Activated CD8-positive, alpha-beta memory T cell treated with anti-CD3 and anti-CD28 coated beads, Interleukin-2, amount 10 ng/mL, durations not matched to agents 7 days and 5 days (primary cell): ENCODE results near the gene GPX2. TPM values are rescaled to one million over a fixed set of nuclear protein-coding genes. Genes with fewer than 3 reads are reported as not detected.
"Not testable (repeated sequence)": the region's sequence is repeated elsewhere in the genome, so short reads cannot be mapped to it uniquely, and the experiment has no call there.

Experiments used
- ATAC-seq: fragments of 150-1000 bp; cut with Tn5 transposase; one replicate; pipeline ENCODE4 v1.10.0; 2021; ENCODE audit warnings: moderate library complexity
- CTCF ChIA-PET: fragments of 350-600 bp; sonication (Branson Sonifier 250); formaldehyde crosslinking; loops from one replicate; lab custom pipeline; 2021; ENCODE audit warnings: antibody characterized with exemption; lab: Charles Lee
- DNase-seq: peaks from one replicate; pipeline ENCODE4 v3.0.0-alpha.2; 2020
- H3K27ac Mint-ChIP-seq: one replicate; pipeline ENCODE4 v1.8.0; 2021; ENCODE audit warnings: mild to moderate bottlenecking, mixed read lengths
- H3K27me3 Mint-ChIP-seq: one replicate; pipeline ENCODE4 v1.8.0; 2021; ENCODE audit warnings: mixed read lengths
- H3K36me3 Mint-ChIP-seq: one replicate; pipeline ENCODE4 v1.8.0; 2021; ENCODE audit warnings: mild to moderate bottlenecking, mixed read lengths
- H3K4me1 Mint-ChIP-seq: one replicate; pipeline ENCODE4 v1.8.0; 2021; ENCODE audit warnings: mixed read lengths
- H3K4me3 Mint-ChIP-seq: one replicate; pipeline ENCODE4 v1.8.0; 2021; ENCODE audit warnings: mild to moderate bottlenecking, moderate library complexity, mixed read lengths
- H3K9me3 Mint-ChIP-seq: one replicate; pipeline ENCODE4 v1.8.0; 2022; ENCODE audit warnings: low read depth, mixed read lengths
- total RNA-seq, 2 experiments: library from RNA; stranded (reverse); gene quantifications; one replicate each; pipeline ENCODE4 v1.2.3, GENCODE V29; 2021

GPX2 gene
- total RNA-seq, 2 experiments from 2014 or later, result not detected

DNA sequence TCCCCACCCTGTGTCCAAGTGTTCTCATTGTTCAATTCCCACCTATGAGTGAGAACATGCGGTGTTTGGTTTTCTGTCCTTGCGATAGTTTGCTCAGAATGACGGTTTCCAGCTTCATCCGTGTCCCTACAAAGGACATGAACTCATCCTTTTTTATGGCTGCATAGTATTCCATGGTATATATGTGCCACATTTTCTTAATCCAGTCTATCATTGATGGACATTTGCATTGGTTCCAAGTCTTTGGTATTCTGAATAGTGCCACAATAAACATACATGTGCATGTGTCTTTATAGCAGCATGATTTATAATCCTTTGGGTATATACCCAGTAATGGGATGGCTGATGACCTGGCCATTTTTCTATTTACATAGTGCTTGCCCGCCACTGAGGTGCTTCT lies 29.1 kb downstream of the GPX2 start:
- Mint-ChIP-seq H3K4me1 (peaks cover 41% of the 10 kb centered on the region), H3K27me3 (peaks cover 24% of the 10 kb centered on the region), H3K4me3 (peak overlapping the region; percentile 78), H3K36me3 (peaks cover 19% of the 10 kb centered on the region)
- not testable (repeated sequence) for ATAC-seq, H3K9me3 Mint-ChIP-seq, DNase-seq, H3K27ac Mint-ChIP-seq
- CTCF ChIA-PET, result interaction anchor here (2.2 kb wide), 1 partner anchor 73 kb away, joined by 11 read pairs; the partner anchor contains the start of gene FNTB

DNA sequence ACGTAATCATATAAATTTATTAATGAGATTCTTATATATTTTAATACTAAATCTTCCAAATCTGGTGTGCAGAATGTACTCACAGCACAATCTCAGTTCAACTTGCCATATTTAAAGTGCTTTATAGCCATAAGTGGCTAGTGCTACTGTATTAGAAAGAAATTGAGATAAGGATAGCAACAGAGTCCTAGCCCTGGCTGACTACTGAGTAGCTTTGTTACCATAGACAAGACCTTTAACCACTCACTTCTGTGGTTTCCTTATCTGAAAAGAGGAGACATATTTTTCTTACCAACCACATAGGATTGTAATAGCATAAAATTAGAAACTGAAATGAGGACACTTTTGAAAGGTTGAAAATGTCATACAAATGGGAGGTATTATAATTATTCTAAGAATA lies 30.3 kb downstream of the GPX2 start:
- peaks cover 32% of the 10 kb centered on the region for H3K4me1 Mint-ChIP-seq
- H3K4me3 Mint-ChIP-seq, result no peak overlapping the region
- CTCF ChIA-PET, result interaction anchor here (2.5 kb wide), 1 partner anchor 21 kb away, joined by 19 read pairs; no protein-coding TSS in a partner anchor
- DNase-seq, result no peak
- no peaks in the 10 kb centered on the region for H3K9me3 Mint-ChIP-seq
- peaks cover 13% of the 10 kb centered on the region for H3K36me3 Mint-ChIP-seq
- H3K27me3 Mint-ChIP-seq, result peaks cover 28% of the 10 kb centered on the region
- H3K27ac Mint-ChIP-seq, result no peak overlapping the region
- no peak for ATAC-seq

DNA sequence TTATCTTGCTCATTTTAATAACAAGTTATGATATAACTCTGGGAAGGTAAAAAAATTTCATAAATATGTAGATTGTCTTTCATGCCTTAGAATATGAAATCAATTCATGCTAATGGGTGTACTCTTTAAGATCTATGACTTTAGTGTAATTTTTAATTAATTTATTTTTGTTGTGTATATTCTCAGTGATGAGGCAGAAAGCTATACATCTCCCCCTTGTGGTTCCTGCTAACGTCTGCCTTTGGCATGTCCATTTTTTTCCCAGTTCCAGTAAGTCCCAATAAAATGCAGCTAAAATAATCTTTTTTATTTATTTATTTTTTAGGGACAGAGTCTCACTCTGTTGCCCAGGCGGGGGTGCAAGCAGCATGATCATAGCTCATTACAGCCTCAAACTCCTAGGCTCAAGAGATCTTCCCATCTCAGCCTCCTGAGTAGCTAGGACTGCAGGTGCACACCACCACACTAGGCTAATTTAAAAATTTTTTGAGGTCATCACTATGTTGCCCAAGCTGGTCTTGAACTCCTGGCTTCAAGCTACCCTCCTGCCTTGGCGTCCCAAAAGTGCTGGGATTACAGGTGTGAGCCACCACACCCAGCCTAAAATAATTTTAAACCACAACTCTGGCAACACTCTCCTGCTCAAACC lies 31.6 kb downstream of the GPX2 start:
- DNase-seq (no peak), ATAC-seq (no peak)
- peaks cover 34% of the 10 kb centered on the region for H3K27me3 Mint-ChIP-seq
- no peak overlapping the region for H3K4me3 Mint-ChIP-seq
- peaks cover 25% of the 10 kb centered on the region for H3K4me1 Mint-ChIP-seq
- H3K9me3 Mint-ChIP-seq, result no peaks in the 10 kb centered on the region
- peaks cover 7% of the 10 kb centered on the region for H3K36me3 Mint-ChIP-seq
- no peak overlapping the region for H3K27ac Mint-ChIP-seq
- CTCF ChIA-PET, result interaction anchor here (0.9 to 2.5 kb wide), 5 partner anchors 13 to 31 kb away, joined by 4 to 19 read pairs (median 4); no protein-coding TSS in a partner anchor

DNA sequence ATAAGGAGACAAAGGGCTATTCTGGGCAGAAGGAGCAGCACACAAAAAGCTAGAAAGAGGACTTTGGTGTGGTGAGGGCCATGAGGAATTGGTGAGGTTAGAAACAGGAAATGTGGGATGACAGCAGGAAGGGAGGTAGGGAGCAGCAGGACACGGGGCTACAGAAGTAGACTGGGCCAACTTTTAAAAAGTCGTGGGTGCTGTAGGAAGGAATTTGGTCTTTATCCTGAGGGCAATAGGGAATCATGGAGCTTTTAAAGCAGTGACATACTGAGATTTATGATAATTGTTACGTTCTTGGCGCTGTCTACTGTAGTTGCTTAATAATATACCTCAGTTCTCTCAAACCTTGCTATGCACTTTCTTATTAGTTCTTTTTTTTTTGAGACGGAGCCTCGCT lies 36.5 kb downstream of the GPX2 start:
- H3K9me3 Mint-ChIP-seq, result no peaks in the 10 kb centered on the region
- DNase-seq (no peak), ATAC-seq (no peak)
- peaks cover 54% of the 10 kb centered on the region for H3K27me3 Mint-ChIP-seq
- peaks cover 4% of the 10 kb centered on the region for H3K4me1 Mint-ChIP-seq
- no peak overlapping the region for H3K27ac Mint-ChIP-seq
- CTCF ChIA-PET, result interaction anchor here (1.1 to 1.7 kb wide), 2 partner anchors 15 to 17 kb away, joined by 3 to 7 read pairs; no protein-coding TSS in a partner anchor
- H3K4me3 Mint-ChIP-seq, result no peak overlapping the region
- no peaks in the 10 kb centered on the region for H3K36me3 Mint-ChIP-seq

DNA sequence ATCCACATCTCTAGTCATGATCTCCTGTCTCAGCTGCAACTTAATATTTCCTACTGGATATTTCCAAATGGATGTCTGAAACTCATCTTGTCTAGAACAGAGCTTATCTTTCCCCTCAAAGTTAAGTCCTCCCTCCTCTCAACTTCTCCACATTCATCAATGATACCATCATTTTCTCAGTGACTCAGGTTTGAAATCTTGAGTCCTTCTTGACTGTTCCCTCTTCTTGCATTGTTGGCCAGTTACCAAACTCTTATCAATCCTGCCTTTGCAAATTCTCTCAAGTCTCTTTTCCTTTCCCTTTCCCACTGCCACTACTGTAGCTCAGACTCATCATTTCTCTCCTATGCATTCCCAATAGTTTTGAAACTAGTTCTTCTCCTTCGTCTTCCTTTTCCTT lies 42.6 kb downstream of the GPX2 start:
- DNase-seq (no peak), ATAC-seq (no peak)
- no peak overlapping the region for H3K4me3 Mint-ChIP-seq
- peaks cover 48% of the 10 kb centered on the region for H3K27me3 Mint-ChIP-seq
- H3K27ac Mint-ChIP-seq, result no peak overlapping the region
- H3K9me3 Mint-ChIP-seq, result no peaks in the 10 kb centered on the region
- CTCF ChIA-PET, result interaction anchor here (0.9 to 2.3 kb wide), 4 partner anchors 8 to 138 kb away, joined by 3 to 14 read pairs (median 5); no protein-coding TSS in a partner anchor
- H3K4me1 Mint-ChIP-seq, result no peaks in the 10 kb centered on the region
- H3K36me3 Mint-ChIP-seq, result no peaks in the 10 kb centered on the region

DNA sequence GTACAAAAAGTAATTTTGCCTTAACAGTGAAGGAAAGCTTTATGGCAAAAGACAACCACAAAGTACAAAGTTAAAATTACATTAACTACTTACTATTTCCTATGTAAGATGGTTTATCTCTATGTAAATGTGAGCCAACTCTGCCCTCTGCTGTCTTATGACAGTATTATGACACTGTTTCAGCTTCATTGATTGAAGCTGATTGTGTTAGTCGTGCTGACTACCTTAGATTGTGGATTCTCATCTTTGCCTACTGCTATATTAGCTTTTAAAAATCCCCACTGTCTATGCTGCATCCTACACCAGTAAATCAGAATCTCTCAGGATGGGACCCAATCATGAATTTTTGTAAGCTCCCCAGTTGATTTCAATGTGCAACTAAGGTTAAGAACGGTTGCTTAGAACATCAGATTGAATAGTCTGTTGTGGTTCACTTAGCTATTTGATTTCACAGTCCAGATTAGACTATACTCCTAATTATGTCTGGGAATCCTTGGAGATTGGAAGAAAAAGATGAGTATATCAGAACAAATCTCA lies 50.6 kb downstream of the GPX2 start:
- CTCF ChIA-PET, result interaction anchor here (0.7 to 5.1 kb wide), 37 partner anchors 9 to 376 kb away, joined by 3 to 72 read pairs (median 5); partner anchors contain the start of genes CHURC1 and SPTB
- DNase-seq, result peak; percentile 44
- Mint-ChIP-seq H3K4me1 (no peaks in the 10 kb centered on the region), H3K4me3 (no peak overlapping the region), H3K27me3 (peaks cover 27% of the 10 kb centered on the region), H3K36me3 (no peaks in the 10 kb centered on the region), H3K27ac (no peak overlapping the region), H3K9me3 (no peaks in the 10 kb centered on the region)
- peak; percentile 80 for ATAC-seq

DNA sequence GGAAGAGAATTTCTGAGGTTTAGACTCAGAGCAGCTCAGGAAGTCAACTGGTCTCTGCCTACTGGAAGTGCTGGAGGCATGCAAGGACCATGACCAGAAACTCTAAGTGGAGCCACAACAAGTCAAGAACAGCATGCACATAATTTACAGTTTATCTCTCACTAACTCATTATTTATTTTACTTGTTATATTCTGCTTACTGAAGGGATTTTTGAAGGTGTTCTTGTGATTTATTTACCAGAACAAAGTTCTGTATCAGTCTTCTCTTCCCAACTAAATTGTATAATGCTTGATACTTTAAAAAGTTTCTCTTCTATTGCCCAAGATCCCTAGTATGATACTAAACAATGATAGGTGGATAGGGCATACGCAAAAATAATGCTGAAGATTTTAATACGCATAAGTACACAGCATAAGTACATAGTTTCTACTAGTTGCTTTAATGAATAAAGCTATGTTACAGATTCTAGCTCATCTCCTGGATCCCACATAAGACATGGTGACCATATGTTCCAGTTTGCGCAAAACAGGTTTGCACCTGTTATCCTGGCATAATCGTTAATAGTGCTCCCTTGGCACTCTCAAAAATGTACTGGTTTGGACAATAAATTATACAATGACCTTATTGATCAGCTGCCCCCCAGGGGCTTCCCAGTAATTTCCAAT lies 51.2 kb downstream of the GPX2 start:
- Mint-ChIP-seq H3K4me3 (no peak overlapping the region), H3K27ac (no peak overlapping the region), H3K9me3 (no peaks in the 10 kb centered on the region), H3K36me3 (no peaks in the 10 kb centered on the region), H3K27me3 (peaks cover 28% of the 10 kb centered on the region), H3K4me1 (no peaks in the 10 kb centered on the region)
- DNase-seq, result no peak
- CTCF ChIA-PET, result interaction anchor here (0.7 to 5.1 kb wide), 37 partner anchors 8 to 376 kb away, joined by 3 to 72 read pairs (median 5); partner anchors contain the start of genes CHURC1 and SPTB
- no peak for ATAC-seq

DNA sequence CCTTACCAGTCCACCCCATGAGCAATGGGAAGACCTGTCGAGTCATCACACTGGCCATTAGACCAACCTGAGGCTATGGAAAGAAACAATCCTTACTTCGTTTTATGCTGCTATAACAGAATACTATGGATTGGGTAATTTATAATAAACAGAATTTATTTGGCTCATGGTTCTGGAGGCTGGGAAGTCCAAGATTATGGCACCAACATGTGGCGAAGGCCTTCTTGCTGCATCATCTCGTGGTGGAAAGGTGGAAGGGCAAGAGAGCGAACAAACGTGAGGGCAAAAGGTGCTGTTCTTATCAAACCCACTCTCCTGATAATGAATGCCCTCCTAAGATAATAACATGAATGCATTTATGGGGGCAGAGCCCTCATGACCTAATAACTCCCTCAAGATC lies 53.2 kb downstream of the GPX2 start:
- Mint-ChIP-seq H3K4me1 (no peaks in the 10 kb centered on the region), H3K9me3 (no peaks in the 10 kb centered on the region), H3K27ac (no peak overlapping the region), H3K27me3 (peaks cover 44% of the 10 kb centered on the region), H3K36me3 (no peaks in the 10 kb centered on the region), H3K4me3 (no peak overlapping the region)
- CTCF ChIA-PET, result interaction anchor here (1.0 to 5.1 kb wide), 5 partner anchors 10 to 129 kb away, joined by 3 to 72 read pairs (median 25); partner anchors contain the start of gene SPTB
- DNase-seq, result no peak
- ATAC-seq, result no peak

Other genes starting within 250 kb of the GPX2 start
- 10 to 100 TPM; 11.9 to 28.2 TPM for gene PLEKHG3, start 238.3 kb downstream of the GPX2 start, total RNA-seq
- gene SPTB, start 62.8 kb downstream of the GPX2 start, total RNA-seq, result not detected
- gene CHURC1, start 28.3 kb downstream of the GPX2 start, total RNA-seq, result 10 to 100 TPM; 49.3 to 57.9 TPM
- 1 to 10 TPM; 2.1 to 2.3 TPM for gene RAB15, start 29.6 kb upstream of the GPX2 start, total RNA-seq
- gene FNTB, start 44.1 kb upstream of the GPX2 start, total RNA-seq, result 10 to 100 TPM; 15.0 to 15.6 TPM
- 100 to 1,000 TPM; 130 to 134 TPM for gene MAX, start 159.8 kb upstream of the GPX2 start, total RNA-seq